HK-2 (cell line): ENCODE results near the gene CPED1.
A peak's percentile ranks its signal among the peaks of the same experiment; 100 is the strongest.
"Not testable (repeated sequence)": the region's sequence is repeated elsewhere in the genome, so short reads cannot be mapped to it uniquely, and the experiment has no call there.

Source experiments
- DNase-seq: peaks from one replicate; pipeline ENCODE4 v3.0.0-alpha.2; 2018; ENCODE audit not compliant: unreplicated experiment

Gene CPED1

DNA sequence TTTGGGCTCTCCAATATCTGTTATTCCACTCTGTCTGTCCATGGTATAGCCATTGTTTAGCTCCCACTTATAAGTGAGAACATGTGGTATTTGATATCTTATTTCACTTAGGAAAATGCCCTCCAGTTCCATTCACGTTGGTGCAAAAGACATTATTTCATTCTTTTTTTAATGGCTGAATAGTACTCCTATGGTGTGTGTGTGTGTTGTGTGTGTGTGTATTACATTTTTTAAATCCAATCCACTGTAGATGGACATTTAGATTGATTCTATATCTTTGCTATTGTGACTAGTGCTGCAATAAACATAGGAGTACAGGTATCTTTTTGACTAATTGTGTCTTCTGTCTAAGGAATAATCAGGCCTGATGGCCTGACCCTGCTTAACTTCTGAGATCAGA, 7.4 kb upstream of the CPED1 start:
- DNase-seq: no peak

DNA sequence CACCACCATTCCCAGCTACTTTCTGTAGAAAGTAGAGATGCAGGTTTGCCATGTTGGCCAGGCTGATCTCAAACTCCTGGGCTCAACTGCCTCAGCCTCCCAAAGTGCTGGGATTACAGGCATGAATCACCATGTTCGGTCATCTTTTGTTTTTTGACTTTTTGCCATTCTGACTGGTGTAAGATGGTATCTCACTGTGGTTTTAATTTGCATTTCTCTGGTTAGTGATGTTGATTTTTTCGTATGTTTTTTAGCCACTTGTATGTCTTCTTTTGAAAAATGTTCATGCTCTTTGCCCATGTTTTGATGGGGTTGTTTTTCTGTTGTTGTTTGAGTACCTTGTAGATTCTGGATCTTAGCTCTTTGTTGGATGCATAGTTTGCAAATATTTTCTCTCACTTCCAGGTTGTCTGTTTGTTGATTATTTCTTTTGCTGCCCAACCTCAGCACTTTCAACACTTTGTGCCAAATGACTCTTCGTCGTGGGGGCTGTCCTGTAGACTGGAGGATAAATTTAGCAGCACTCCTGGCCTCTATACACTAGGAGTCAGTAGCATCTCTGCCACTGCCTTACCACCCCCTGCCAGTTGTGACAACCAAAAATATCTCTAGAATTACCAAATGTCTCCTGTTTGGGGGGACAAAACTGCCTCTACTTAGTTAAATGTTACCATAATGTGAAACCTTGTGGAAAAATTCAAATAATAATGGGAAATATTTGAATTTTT, 6.5 kb upstream of the CPED1 start:
- no peak for DNase-seq

DNA sequence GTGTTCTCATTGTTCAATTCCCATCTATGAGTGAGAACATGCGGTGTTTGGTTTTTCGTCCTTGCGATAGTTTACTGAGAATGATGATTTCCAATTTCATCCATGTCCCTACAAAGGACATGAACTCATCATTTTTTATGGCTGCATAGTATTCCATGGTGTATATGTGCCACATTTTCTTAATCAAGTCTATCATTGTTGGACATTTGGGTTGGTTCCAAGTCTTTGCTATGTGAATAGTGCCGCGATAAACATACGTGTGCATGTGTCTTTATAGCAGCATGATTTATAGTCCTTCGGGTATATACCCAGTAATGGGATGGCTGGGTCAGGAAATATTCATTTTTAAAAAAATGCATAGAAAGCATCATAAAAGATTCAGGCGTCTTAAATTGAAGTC, 4.9 kb upstream of the CPED1 start:
- not testable (repeated sequence) for DNase-seq

DNA sequence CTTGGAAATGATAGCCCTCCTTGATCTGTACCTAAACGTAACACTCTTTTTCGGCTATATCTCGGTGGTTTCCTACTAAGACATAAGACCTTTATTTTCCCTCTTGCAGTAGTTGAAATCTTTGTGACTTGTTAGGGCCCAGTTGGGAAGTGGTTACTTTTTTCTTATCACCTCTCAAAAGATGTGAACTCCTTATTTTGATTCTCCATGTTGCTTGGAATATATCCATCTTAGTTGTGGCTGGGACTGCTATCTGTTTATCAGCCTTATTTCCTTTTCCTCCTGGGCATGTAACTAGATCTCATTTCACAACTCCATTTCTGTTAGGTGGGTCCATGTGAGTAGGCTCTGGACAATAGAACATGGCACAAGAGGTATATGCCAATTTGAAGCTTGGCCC, 4.1 kb upstream of the CPED1 start:
- no peak for DNase-seq

DNA sequence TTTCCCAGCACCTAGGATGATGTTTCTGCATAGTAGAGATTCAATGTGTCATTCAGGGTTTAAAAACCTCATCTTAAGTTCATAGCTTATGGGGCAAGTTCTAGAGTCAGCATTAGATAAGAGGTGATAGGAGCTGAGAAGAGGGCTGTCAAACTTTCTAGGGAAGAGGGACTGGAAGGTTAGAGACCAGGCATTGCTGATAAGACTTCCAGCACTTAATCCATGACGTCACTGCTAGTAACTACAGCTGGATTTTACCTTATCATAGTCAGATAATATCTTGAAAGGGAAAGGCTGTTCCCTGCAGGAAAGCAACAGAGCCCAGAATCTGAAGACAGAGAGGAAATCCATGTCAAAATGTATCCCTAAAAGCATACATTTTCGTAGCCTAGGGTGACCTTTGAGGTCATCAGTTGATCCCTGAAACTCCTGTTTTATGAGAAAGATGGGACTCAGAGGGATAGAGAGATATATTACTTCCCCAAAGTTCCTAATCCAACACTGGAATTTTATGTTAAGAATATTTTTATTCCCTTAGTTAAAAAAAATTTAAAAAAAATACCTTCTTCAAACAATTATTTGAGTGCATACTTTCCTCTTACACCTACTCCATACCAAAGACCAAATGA, 3.3 kb upstream of the CPED1 start:
- DNase-seq: no peak

DNA sequence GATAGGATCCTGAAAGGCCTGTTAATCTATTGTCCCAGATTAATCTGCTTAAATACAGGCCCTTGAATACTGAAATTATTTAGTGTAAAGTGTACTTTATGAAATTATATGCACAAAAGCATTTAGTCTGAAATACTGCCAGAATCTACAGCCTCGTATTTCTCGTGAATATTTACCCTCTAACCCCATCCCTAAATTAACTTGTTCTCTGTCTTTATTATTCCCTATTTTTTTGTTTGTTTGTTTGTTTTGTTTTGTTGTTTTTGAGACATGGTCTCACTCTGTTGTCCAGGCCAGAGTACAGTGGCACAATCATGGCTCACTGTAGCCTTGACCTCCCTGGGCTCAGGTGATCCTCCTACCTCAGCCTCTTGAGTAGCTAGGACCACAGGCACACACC, 2.7 kb upstream of the CPED1 start:
- DNase-seq: no peak

DNA sequence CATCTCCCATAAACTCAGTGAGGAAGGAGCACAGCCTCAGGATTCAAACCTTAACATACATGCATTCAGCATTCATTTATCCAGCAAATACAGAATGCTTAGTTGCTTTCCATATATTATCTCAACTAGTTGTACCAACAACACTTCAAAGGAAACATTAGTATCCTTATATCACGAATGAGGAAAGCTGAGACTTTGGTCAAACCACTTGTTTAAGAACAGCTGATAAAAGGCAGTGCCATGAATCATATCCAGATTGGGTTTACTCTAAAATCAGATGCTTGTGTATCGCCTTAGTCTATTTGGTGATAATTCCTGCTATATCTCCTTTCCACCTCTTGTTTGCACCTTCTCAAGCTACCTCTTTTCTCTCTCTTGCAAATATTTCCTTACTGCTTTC, 1.9 kb upstream of the CPED1 start:
- DNase-seq: no peak

DNA sequence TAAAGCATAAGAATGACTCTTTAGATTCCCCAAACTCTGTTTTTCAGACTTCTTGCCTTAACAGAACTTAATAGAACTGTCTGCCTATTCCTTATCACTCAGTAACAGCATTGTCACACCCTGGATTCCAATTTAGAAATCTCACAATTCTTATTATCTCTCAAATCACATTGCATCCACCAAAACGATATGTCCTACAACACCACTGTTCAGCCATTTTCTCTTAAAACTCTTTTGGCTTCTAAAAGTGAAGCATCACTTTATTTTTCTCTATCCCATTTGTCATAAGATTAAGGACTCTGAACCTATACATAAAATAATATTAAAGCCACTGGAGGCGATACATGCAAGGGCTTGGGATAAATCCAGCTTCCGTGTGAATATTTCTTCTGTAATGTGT, 1.2 kb upstream of the CPED1 start:
- DNase-seq: no peak

DNA sequence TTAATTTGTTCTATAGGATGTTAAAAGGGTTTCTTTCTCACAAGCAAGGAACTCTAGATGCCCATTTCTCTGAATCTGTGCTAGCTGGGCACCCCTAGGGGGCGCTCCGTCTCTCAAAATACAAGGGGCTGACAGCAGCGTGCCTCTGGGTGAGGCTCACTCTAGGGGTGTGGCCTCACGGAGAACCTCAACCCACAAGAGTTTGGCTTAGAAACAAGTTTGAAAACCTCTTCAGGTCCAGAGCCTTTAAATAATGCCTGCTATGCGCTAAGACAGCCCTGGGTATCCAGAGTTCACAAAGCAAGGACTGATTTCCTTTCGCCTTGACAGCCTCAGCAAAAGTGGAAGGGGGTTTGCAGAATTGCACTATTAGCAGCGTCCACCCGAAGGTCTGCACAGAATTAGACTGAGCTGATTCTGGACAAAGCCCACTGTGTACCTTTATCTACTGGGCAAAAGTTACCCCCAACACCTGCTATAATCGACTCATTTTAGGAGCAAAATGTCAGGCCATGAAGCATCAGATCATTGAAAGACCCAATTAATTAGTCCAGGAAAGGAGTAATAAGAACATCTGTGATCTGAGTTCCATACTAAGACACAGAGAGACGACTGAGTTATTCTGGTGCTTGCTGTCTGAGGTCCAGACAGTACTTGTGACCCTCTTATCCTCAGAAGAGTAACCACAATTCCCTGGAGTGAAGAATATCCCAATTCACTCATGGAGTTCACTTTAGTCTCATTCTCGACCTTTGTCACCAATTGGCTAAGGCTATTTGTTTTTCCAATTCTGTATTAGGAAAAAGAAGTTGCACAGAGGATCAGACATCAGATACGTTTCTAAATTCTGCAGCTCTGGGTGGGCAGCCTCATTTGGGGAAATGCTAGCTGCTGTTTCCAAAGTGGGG, 574 bp upstream of the CPED1 start:
- peak; percentile 86 for DNase-seq

DNA sequence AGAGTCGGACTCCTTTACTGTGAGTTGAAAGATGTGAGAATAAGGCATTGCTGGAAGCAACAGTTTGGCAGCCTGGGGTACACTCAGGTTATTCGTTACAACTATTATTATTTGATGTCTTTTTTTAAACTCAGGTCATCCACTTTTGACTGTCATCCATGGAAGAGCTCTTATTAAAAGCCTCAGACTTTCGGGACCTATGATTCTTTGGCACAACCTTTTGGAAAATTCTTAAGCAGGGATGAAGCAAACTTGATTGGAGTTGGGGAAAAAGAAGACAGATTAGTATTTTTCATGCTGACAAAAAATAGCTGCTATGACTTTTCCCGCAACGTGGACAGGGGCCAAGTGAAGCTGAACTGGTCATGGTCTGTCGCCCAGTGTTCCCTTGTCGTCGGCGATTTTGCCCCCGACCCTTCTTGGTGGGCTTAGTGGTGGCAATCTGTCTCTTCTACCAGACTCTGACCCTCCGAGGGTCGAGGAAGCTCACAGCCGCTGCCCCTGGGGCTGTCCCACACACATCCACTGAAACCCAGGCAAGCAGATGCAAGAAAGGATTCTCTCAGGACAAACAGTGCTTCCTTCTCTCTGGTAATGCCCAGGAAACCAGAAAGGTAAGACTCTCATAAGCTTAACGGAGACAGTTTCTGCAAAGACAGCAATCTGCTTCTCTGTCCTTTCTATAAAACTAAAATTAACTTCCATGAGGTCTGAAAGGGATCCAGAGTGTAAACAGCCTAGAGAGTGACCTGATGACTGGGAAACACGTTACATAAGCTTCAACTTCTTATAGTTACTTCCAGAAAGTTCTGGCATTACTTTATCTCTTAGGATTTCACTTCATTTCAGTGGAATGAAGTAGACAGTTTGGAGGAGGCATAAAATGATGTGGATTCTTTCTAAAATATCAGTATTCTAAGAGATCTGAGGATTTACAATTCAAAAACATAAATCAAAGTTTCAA, 1.0 kb downstream of the CPED1 start:
- DNase-seq: no peak

DNA sequence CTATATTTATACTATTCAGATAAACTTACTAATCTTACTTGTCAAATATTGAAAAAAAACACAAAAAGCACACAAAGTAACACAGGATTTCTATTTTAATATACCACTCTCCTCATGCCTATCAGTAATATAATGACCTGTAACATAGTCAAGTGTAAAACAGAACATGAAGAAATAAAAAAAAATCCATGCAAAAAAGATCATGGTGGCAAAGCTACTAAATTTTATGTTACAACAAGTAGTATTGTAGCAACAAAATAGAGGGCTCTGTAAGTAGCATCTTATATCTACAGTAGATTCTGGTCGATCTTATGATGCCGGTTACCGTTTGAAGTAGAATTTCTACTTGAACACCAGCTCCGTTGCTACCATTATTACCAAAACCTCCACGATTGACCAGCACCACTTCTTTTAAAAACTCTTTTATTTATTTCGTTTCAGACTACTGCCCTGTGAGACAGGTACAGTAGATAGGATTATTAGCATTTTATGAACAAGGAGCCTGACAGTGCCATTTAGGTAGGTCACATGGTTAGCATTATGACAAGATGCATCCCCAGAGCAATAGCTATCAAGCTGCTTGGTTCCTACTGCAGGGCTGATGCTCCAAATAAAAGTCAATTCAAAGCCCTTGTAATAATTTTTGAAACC, 2.1 kb downstream of the CPED1 start:
- no peak for DNase-seq

DNA sequence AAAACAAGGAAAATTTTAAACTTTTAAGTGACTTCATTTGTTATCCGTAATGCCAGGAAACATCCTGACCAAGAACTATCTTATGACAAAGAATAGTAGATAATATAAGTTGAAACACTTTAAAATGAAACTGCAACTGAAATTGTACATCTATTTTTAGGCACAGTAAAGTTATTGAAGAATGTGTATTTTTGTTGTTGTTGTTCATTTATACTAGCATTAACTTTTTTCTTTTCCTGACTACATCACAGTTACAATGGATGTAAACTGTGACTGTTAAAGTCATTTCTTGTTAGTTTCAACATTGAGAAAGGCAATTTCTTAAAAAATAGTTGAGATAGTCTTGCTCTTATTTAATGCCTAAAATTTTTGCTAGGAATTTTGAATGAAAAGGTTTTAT, 2.6 kb downstream of the CPED1 start:
- DNase-seq: no peak

DNA sequence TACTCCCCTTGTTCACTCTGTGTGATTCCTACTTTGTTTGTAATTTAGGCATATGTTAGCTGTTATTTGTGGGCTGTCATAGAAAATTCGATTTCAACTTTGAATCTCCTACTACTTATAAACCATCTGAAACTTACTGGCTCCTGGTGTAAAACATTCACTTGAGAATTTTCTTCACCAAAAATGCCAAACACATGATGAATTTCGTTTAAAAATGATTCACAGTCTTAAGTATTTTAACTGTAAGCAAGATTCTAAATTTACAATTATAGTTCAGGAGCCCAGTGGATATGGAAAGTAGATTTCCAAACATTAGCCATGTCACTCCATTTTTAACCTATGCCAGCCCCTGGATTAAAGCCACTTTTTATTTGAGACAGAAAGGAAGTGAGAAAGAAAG, 3.1 kb downstream of the CPED1 start:
- no peak for DNase-seq

DNA sequence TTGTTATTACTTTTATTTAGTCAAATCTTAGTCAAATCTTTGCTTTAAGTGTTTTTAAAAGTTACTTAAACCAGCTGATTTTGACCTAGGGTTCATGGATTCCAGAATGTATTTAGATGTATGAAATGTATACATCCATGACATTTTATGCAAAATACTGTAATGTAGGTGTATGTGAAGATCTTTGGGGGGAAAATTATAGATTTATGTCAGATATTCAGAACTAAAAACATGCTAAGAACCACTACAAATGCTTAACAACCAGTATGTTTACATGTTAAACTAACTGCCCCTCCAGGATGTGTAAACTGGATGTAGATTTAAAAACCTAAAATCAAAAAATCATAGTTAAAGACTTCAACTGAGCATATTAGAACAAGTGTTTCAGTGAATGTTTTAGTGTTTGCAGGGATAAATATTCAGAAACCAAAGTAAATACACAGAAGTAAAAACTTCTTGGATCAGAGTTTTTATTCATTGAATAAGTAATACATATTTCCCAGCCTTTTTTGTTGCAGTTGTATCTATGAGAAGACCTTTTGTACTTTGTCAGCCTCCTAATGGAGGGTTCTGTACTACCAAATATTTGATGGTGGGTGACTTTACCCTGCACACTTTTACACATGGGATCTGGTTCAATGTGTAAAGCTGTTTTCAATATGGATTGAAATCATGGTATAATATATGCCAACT, 3.9 kb downstream of the CPED1 start:
- DNase-seq: no peak

DNA sequence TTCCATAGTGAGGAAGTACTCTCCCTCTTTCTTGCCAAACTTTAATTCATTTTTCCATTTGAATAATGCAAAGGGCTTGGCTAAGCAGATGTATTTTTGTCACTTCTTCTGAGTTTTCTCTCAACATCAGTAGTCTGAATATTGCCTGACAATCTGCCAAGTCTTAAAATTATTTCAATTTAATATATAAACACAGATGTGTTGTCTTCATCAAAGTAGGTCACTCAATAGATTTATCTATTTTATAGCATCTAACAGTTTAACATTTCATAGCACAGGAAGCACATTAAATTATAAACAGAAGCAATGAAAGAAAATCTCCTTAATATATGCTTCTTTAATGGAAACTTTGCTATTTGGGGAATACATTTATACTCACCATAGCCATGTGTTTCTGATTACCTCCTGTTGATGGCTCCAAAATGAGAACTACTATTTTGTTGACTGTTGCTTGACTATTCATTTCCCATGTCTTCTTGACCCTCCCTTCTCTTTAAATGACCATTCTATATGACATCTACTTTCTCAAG, 4.5 kb downstream of the CPED1 start:
- DNase-seq: no peak

DNA sequence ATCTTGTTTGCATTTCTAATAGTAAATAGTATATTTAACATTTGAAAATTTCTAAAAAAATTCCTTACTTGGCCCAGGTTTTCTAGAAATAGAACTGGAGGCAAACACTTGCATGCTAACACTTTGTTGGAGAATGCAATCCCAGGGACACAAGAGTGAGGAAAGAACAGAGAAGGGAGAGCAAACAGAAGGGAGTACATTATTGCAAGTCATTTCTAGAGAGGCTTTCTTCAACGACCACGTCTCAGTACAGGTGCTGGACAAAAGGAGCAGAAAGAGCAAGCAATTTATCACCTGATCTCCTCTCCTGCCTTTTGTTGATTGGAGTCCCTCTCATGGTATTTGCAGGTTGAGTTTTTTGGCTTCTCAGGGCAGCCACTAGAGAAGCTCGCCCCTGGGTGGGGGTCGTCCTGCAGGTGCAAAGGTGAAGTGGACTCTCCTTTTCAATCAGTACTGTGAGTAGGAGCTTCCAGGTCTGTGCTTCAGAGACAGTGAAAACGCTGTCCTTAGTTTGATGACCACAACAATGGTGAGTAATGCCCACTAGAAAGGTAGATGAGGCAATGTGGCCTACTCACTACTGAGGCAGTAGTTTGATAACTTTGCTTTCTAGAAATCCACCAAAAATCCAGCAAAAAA, 5.2 kb downstream of the CPED1 start:
- DNase-seq: no peak

DNA sequence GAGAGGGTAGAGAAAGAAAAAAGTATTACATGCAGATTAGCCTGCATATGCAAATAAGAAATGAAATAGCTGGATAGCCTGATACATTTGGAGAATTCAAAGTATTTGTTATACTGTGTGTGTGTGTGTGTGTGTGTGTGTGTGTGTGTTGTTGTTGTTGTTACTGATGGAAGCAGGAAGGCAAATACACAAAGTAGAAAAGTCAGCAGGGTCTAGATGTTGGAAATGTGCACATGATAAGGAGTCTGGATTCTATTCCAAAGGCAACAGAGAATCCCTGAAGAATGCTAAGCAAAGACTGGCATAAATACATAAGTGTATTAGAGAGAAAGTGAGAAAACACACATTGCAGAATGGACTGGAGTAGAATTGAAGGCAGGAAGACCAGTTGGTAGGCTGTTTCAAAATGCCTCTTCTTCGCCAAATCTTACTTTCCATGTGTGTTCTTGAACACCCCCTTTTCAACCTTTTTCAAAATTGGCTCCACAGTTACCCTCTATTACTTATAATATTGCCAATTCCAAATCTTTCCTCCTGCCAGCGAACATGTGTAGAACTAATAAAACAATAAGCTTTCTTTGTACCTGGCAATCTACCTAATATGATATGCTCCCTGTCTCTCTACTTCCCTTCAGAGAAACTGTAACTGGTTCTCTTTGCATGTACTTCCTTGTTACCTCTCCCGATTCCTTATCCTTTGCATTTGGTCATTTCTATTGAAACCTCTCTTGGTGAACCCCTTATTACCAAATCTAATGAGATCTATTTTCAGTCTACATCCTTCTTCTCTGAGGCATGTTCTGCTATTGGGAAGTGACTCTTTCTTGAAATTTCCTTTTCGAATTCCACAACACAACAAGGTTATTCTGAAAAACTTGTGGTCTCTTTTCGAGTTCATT, 6.2 kb downstream of the CPED1 start:
- DNase-seq: no peak

DNA sequence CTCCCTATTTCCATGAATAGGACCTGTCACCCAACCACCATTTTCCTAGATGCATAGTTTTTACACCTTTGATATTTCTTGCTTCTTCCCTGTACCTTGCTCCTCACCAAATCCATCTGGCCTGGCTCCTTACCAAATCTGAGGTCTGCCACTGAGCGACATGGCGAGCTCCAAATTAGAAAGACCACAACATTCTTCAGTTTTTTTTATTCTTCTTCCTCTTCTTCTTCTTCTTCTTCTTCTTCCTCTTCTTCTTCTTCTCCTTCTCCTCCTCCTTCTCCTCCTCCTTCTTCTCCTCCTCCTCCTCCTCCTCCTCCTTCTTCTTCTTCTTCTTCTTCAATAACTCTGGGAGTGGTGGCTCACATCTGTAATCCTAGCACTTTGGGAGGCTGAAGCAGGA, 7.1 kb downstream of the CPED1 start:
- DNase-seq: no peak
